HFF-Myc (cell line): ENCODE measurements around the gene PRDM11.

Source experiments
- DNase-seq: peaks from one replicate; pipeline ENCODE4 v3.0.0-alpha.2; 2011; ENCODE audit warnings: low read depth; ENCODE audit errors: extremely low read depth
- H3K4me3 ChIP-seq: replicated peaks from 2 replicates; pipeline ENCODE4 v1.5.1; 2011; ENCODE audit warnings: low read depth, mild to moderate bottlenecking, control low read depth, low read length
- TF ChIP-seq, protein P1 (sequence below): IDR thresholded peaks from 2 replicates; pipeline ENCODE4 v1.5.1; 2012; ENCODE audit warnings: mild to moderate bottlenecking, low read depth, low read length, control low read depth; ENCODE audit errors: missing control alignments

PRDM11 gene

DNA sequence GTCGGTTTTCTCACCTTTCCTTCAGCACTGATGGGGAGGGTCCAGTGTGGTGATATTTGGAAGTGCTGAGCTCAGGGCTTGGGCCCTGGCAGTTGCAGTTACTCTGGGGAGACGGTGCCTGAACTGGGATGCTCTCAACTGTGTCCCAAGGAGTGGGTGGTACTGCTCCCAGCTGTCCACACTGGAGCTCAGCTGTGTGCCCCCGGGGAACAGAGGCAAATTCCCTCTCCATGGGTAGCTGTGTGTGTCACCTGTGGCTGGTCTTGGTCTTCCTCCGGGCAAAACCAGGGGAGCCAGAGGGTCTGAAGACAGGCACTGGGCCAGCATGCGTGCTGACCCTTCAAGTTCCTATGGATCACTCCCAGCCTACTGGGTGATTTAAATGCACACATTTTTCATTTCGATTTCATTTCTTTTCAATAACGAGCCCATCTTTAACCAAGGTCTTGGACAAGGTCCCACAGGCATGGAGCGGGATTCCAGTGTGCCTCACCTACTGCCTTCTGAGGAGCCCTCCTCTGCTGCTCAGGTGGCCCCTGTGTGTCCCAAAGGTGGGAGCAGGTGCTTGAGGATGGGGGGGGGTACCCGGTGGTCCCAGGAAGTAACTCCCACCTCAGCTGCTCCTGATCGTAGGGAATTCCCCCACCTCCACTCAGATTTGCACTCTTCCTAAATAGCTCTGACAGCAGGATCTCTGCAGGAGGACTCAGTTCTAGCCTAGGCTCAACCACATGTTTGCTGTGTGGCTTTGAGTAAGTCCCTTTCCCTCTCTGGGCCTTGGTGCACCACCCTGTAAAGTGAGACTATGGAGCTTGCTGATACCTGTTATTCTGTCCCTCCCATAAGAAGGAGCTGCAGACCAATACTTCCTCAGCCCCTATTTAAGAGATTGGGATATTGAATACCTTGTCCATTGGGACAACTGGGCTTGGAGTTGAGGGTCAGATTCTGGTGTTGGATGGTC lies 16.8 kb downstream of the PRDM11 start:
- no peak for DNase-seq
- TF ChIP-seq, protein P1, sequence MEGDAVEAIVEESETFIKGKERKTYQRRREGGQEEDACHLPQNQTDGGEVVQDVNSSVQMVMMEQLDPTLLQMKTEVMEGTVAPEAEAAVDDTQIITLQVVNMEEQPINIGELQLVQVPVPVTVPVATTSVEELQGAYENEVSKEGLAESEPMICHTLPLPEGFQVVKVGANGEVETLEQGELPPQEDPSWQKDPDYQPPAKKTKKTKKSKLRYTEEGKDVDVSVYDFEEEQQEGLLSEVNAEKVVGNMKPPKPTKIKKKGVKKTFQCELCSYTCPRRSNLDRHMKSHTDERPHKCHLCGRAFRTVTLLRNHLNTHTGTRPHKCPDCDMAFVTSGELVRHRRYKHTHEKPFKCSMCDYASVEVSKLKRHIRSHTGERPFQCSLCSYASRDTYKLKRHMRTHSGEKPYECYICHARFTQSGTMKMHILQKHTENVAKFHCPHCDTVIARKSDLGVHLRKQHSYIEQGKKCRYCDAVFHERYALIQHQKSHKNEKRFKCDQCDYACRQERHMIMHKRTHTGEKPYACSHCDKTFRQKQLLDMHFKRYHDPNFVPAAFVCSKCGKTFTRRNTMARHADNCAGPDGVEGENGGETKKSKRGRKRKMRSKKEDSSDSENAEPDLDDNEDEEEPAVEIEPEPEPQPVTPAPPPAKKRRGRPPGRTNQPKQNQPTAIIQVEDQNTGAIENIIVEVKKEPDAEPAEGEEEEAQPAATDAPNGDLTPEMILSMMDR: no peak
- H3K4me3 ChIP-seq: no peak overlapping the region

- no peak for DNase-seq
- TF ChIP-seq, protein P1: no peak
Measured at GRCh38 chr11:45163956-45164575, 17.6 kb downstream of the PRDM11 start.

GRCh38 chr11:45165386-45165785 lies 18.9 kb downstream of the PRDM11 start:
- no peak for DNase-seq
- TF ChIP-seq, protein P1: no peak
- H3K4me3 ChIP-seq: no peak overlapping the region

More at GRCh38 chr11:45163956-45164575, 17.6 kb downstream of the PRDM11 start:
- no peak overlapping the region for H3K4me3 ChIP-seq

GRCh38 chr11:45165806-45166603 lies 19.6 kb downstream of the PRDM11 start:
- DNase-seq: no peak
- H3K4me3 ChIP-seq: no peak overlapping the region
- TF ChIP-seq, protein P1: no peak

DNA sequence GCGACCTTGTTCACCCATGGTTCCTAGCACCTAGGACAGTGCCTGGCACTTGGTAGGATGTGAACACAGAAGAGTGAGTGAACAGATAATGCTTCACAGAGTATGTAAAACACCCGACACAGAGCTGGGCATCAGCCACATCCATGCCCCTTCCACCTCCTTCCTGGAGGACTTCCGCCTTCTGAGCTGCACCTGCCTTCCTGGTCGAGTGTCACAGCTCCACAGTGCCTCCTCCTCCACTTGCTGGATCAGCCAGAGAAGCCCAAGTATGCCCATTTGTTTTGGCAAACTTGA lies 20.1 kb downstream of the PRDM11 start:
- TF ChIP-seq, protein P1: no peak
- DNase-seq: no peak
- H3K4me3 ChIP-seq: no peak overlapping the region

GRCh38 chr11:45167283-45167682 lies 20.8 kb downstream of the PRDM11 start:
- TF ChIP-seq, protein P1: no peak
- no peak for DNase-seq
- H3K4me3 ChIP-seq: no peak overlapping the region
